H1 (cell line): ENCODE measurements around the gene PTGDR2. TPM values are rescaled to one million over a fixed set of nuclear protein-coding genes. Genes with fewer than 3 reads are reported as not detected.

ENCODE experiments used
- CTCF ChIA-PET: fragments of 300-600 bp; sonication (Branson Sonifier 250); formaldehyde crosslinking; loops from one replicate; lab custom pipeline; 2021; ENCODE audit not compliant: partially characterized antibody; lab: Charles Lee
- POLR2A ChIA-PET: fragments of 300-600 bp; sonication (Branson Sonifier 250); formaldehyde crosslinking; loops from one replicate; lab custom pipeline; 2021; ENCODE audit warnings: inconsistent platforms; ENCODE audit not compliant: partially characterized antibody; lab: Charles Lee
- DNase-seq, 2 experiments: peaks; one replicate each; pipeline versions ENCODE4 v3.0.0 to v3.0.0-alpha.2; 2010 to 2022; ENCODE audit warnings: low spot score in 2 of 2, low read depth in 1 of 2, mixed read lengths in 1 of 2
- FAIRE-seq: peaks from 2 replicates; lab custom pipeline; 2011; peaks lifted over from hg19 to GRCh38; lab: Jason Lieb, UNC
- H2AFZ ChIP-seq: 2 replicates; pipeline ENCODE4 v1.8.1; 2012; ENCODE audit warnings: low read length, inconsistent platforms
- H2AK5ac ChIP-seq: 2 replicates; pipeline ENCODE4 v1.6.1; 2013; ENCODE audit warnings: low read depth, low read length
- H2BK120ac ChIP-seq: replicated peaks from 2 replicates; pipeline ENCODE3; 2013; ENCODE audit warnings: low read depth, low read length, inconsistent platforms
- H2BK12ac ChIP-seq: 2 replicates; pipeline ENCODE4 v1.6.1; 2013; ENCODE audit warnings: low read depth, low read length
- H2BK15ac ChIP-seq: 2 replicates; pipeline ENCODE4 v1.6.1; 2013; ENCODE audit warnings: low read length
- H2BK20ac ChIP-seq: 2 replicates; pipeline ENCODE4 v1.6.1; 2013; ENCODE audit warnings: low read length
- H2BK5ac ChIP-seq: 2 replicates; pipeline ENCODE4 v1.6.1; 2013; ENCODE audit warnings: low read depth, low read length
- H3K14ac ChIP-seq: 2 replicates; pipeline ENCODE4 v1.6.1; 2013; ENCODE audit warnings: inconsistent platforms; ENCODE audit not compliant: insufficient read length
- H3K18ac ChIP-seq: 2 replicates; pipeline ENCODE4 v1.6.1; 2013; ENCODE audit warnings: low read length; ENCODE audit errors: extremely low read depth
- H3K23ac ChIP-seq: 2 replicates; pipeline ENCODE4 v1.6.1; 2013; ENCODE audit warnings: inconsistent platforms; ENCODE audit not compliant: insufficient read length
- H3K23me2 ChIP-seq: 2 replicates; pipeline ENCODE4 v1.6.1; 2013; ENCODE audit warnings: low read depth, low read length
- H3K27ac ChIP-seq: 2 replicates; pipeline ENCODE4 v1.6.1; 2011; ENCODE audit warnings: low read depth, low read length, inconsistent platforms
- H3K27me3 ChIP-seq, 4 experiments: replicated peaks in 1 of 4; 1 replicate in 1 of 4; 2 replicates in 3 of 4; pipeline versions ENCODE4 v1.6.1 to v1.8.1; 2011 to 2013; ENCODE audit warnings: low read length in 3 of 4, mild to moderate bottlenecking in 3 of 4, inconsistent platforms in 2 of 4, mixed read lengths in 2 of 4, moderate library complexity in 1 of 4; ENCODE audit not compliant: control insufficient read depth in 3 of 4, insufficient read depth in 3 of 4; ENCODE audit errors: extremely low read depth in 1 of 4
- H3K36me3 ChIP-seq, 4 experiments: 2 replicates each; pipeline versions ENCODE4 v1.6.1 to v1.8.1; 2011 to 2013; ENCODE audit warnings: mild to moderate bottlenecking in 4 of 4, low read length in 3 of 4, moderate library complexity in 2 of 4, control low read depth in 1 of 4, inconsistent platforms in 1 of 4; ENCODE audit not compliant: insufficient read depth in 4 of 4, control insufficient read depth in 2 of 4
- H3K4ac ChIP-seq: replicated peaks from 2 replicates; pipeline ENCODE3; 2013; ENCODE audit warnings: low read length, low read depth, mixed read lengths, inconsistent platforms; ENCODE audit not compliant: insufficient read length
- H3K4me1 ChIP-seq, 4 experiments: replicated peaks in 1 of 4; 1 replicate in 1 of 4; 2 replicates in 3 of 4; pipeline versions ENCODE4 v1.6.1 to v1.8.1; 2011 to 2013; ENCODE audit warnings: low read length in 3 of 4, inconsistent platforms in 2 of 4, mixed read lengths in 1 of 4; ENCODE audit not compliant: insufficient read depth in 4 of 4, control insufficient read depth in 3 of 4
- H3K4me2 ChIP-seq, 2 experiments: 2 replicates each; pipeline versions ENCODE4 v1.6.1 to v1.8.1; 2011 to 2013; ENCODE audit warnings: low read depth in 2 of 2, low read length in 2 of 2, control low read depth in 1 of 2, inconsistent platforms in 1 of 2, mild to moderate bottlenecking in 1 of 2; ENCODE audit not compliant: insufficient read depth in 1 of 2
- H3K4me3 ChIP-seq, 4 experiments: fragments of 200-600, 300-600 bp in 1 of 4; sonication (generic), shearing (Covaris generic), sonication (Bioruptor Twin) in 1 of 4; 2 replicates each; pipeline versions ENCODE4 v1.5.1 to v1.8.1; 2011 to 2016; ENCODE audit warnings: low read length in 4 of 4, low read depth in 3 of 4, control low read depth in 2 of 4, inconsistent platforms in 2 of 4, mild to moderate bottlenecking in 2 of 4, mixed read lengths in 1 of 4, moderate library complexity in 1 of 4; ENCODE audit not compliant: insufficient read depth in 2 of 4; ENCODE audit errors: extremely low read depth in 1 of 4
- H3K56ac ChIP-seq: replicated peaks from 2 replicates; pipeline ENCODE3; 2013; ENCODE audit warnings: low read depth, mild to moderate bottlenecking, mixed read lengths, low read length, inconsistent platforms; ENCODE audit not compliant: insufficient read length
- H3K79me1 ChIP-seq: 2 replicates; pipeline ENCODE4 v1.6.1; 2013; ENCODE audit warnings: low read depth, low read length, control low read depth
- H3K79me2 ChIP-seq, 2 experiments: 2 replicates each; pipeline versions ENCODE4 v1.6.1 to v1.8.1; 2012 to 2013; ENCODE audit warnings: low read length in 2 of 2, mild to moderate bottlenecking in 2 of 2, inconsistent platforms in 1 of 2; ENCODE audit not compliant: insufficient read depth in 2 of 2, control insufficient read depth in 1 of 2
- H3K9ac ChIP-seq, 4 experiments: replicated peaks in 1 of 4; 1 replicate in 1 of 4; 2 replicates in 3 of 4; pipeline versions ENCODE4 v1.6.1 to v1.8.1; 2011 to 2013; ENCODE audit warnings: low read depth in 3 of 4, low read length in 3 of 4, control low read depth in 2 of 4, mild to moderate bottlenecking in 2 of 4, moderate library complexity in 2 of 4, inconsistent platforms in 1 of 4; ENCODE audit errors: extremely low read depth in 1 of 4
- H3K9me3 ChIP-seq, 2 experiments: 2 replicates each; pipeline versions ENCODE4 v1.6.1 to v1.8.1; 2012 to 2013; ENCODE audit warnings: mild to moderate bottlenecking in 2 of 2, moderate library complexity in 2 of 2, control low read depth in 1 of 2, inconsistent platforms in 1 of 2, low read depth in 1 of 2, low read length in 1 of 2, mixed read lengths in 1 of 2; ENCODE audit not compliant: insufficient read depth in 2 of 2
- H4K20me1 ChIP-seq, 2 experiments: replicated peaks in 1 of 2; 2 replicates each; pipeline versions ENCODE3 to v1.8.1; 2011 to 2013; ENCODE audit warnings: inconsistent platforms in 2 of 2, low read length in 2 of 2, mild to moderate bottlenecking in 1 of 2; ENCODE audit not compliant: insufficient read depth in 2 of 2, control insufficient read depth in 1 of 2
- H4K5ac ChIP-seq: 2 replicates; pipeline ENCODE4 v1.6.1; 2013; ENCODE audit warnings: low read length, low read depth, mixed read lengths, inconsistent platforms; ENCODE audit not compliant: insufficient read length
- H4K8ac ChIP-seq: 2 replicates; pipeline ENCODE4 v1.8.0; 2013; ENCODE audit warnings: mild to moderate bottlenecking, moderate library complexity, low read length, inconsistent platforms; ENCODE audit not compliant: insufficient read depth; ENCODE audit errors: extremely low read depth
- H4K91ac ChIP-seq: replicated peaks from 2 replicates; pipeline ENCODE3; 2013; ENCODE audit warnings: low read length, mixed read lengths, inconsistent platforms; ENCODE audit not compliant: insufficient read length
- BACH1 ChIP-seq: IDR thresholded peaks from 2 replicates; pipeline ENCODE4 v1.6.1; 2012; ENCODE audit warnings: low read length, improper control_type of control experiment
- BRCA1 ChIP-seq: IDR thresholded peaks from 2 replicates; pipeline ENCODE4 v1.6.1; 2012; ENCODE audit warnings: low read depth, low read length, improper control_type of control experiment
- CHD1 ChIP-seq: IDR thresholded peaks from 2 replicates; pipeline ENCODE4 v1.6.1; 2012; ENCODE audit warnings: low read depth, low read length, improper control_type of control experiment
- E2F6 ChIP-seq: IDR thresholded peaks from 2 replicates; pipeline ENCODE4 v1.6.1; 2012; ENCODE audit warnings: inconsistent platforms
- EZH2 ChIP-seq: fragments of 200-600 bp; sonication (generic); IDR thresholded peaks from 2 replicates; pipeline ENCODE4 v1.7.1; 2012; ENCODE audit warnings: low read depth, mild to moderate bottlenecking, moderate library complexity, low read length, inconsistent platforms; ENCODE audit not compliant: severe bottlenecking
- FOSL1 ChIP-seq: IDR thresholded peaks from 2 replicates; pipeline ENCODE4 v1.6.1; 2011; ENCODE audit warnings: mild to moderate bottlenecking, low read depth, low read length, moderate library complexity; ENCODE audit not compliant: insufficient read depth
- GABPA ChIP-seq: IDR thresholded peaks from 2 replicates; pipeline ENCODE4 v1.6.1; 2011; ENCODE audit warnings: mild to moderate bottlenecking, low read length, moderate library complexity, borderline replicate concordance; ENCODE audit not compliant: insufficient read depth
- PHF8 ChIP-seq: fragments of 200-600 bp; sonication (generic); conservative IDR thresholded peaks from 2 replicates; pipeline ENCODE4 v1.7.1; 2012; ENCODE audit warnings: low read depth, mild to moderate bottlenecking, inconsistent platforms, low read length, moderate library complexity
- SAP30 ChIP-seq: fragments of 300-600 bp; sonication (generic); IDR thresholded peaks from 2 replicates; pipeline ENCODE4 v1.7.1; 2012; ENCODE audit warnings: low read length, moderate library complexity, mild to moderate bottlenecking, inconsistent platforms; ENCODE audit not compliant: insufficient read depth, insufficient replicate concordance
- SIRT6 ChIP-seq: IDR thresholded peaks from one replicate; pipeline ENCODE4 v1.7.1; 2012; ENCODE audit warnings: low read length, inconsistent platforms
- SP2 ChIP-seq: IDR thresholded peaks from 2 replicates; pipeline ENCODE4 v1.6.1; 2012; ENCODE audit warnings: mild to moderate bottlenecking, low read length, inconsistent platforms
- SRF ChIP-seq: IDR thresholded peaks from 2 replicates; pipeline ENCODE4 v1.6.1; 2011; ENCODE audit warnings: mild to moderate bottlenecking, low read depth, low read length, moderate library complexity
- WGBS, 2 experiments: shearing (Covaris generic) in 1 of 2; methylation state at CpG; one replicate each; pipeline versions ENCODE4 v1.1.6 to v1.1.7; 2013 to 2015; ENCODE audit warnings: low lambda C conversion rate in 2 of 2, mixed read lengths in 2 of 2, inconsistent platforms in 1 of 2, low coverage in 1 of 2, missing lambda C conversion rate in 1 of 2; ENCODE audit not compliant: insufficient replicate concordance in 2 of 2, insufficient coverage in 1 of 2, insufficient read length in 1 of 2; ENCODE audit errors: extremely low coverage in 1 of 2, missing lambda C conversion rate in 1 of 2; 5-methylcytosine and 5-hydroxymethylcytosine counted together
- polyA plus RNA-seq, 7 experiments: library from polyadenylated mRNA; depleted of rRNA in 3 of 7; stranded (reverse) in 5 of 7; unstranded in 2 of 7; fragments of >200 nt in 5 of 7; fragments of 200-250 nt in 2 of 7; gene quantifications; 1 replicate in 5 of 7; 2 replicates in 1 of 7; 4 replicates in 1 of 7; pipeline versions ENCODE4 v1.2.1 to v1.2.3, GENCODE V29; 2011 to 2013; ENCODE audit warnings: missing spikeins in 2 of 7, mixed read lengths in 2 of 7
- total RNA-seq: library from RNA; stranded (reverse); fragmentation: NEBNext Ultra II Directional; extraction: Animal tissue kit (Norgen Biotek cat#: 25700); gene quantifications from 2 replicates; pipeline ENCODE4 v1.2.1, GENCODE V29; 2021

Gene PTGDR2
- total and polyA plus RNA-seq, 2 of the 8 experiments (the other 6 are each of a cell fraction or from before 2014, with no cell fraction given) = 0.20 TPM; not detected in 1

GRCh38 chr11:60876168-60876485, 20.4 kb upstream of the PTGDR2 start:
- Histone ChIP-seq H2AK5ac (no peak overlapping the region), H2AFZ (no peak overlapping the region), H3K4me3 (no peak overlapping the region), H2BK15ac (no peak overlapping the region), H3K23ac (no peak overlapping the region), H3K79me1 (no peaks in the 10 kb centered on the region), H4K20me1 (no peaks in the 10 kb centered on the region), H2BK120ac (no peak overlapping the region), H3K4me2 (no peak overlapping the region), H3K27ac (no peak overlapping the region), H3K23me2 (no peaks in the 10 kb centered on the region), H3K27me3 (no peaks in the 10 kb centered on the region), H3K36me3 (peaks cover 0 to 5% (median 0%) of the 10 kb centered on the region in 4 experiments; a peak in 2 of 8 replicates), H3K4ac (no peak overlapping the region), H2BK20ac (no peak overlapping the region), H2BK12ac (no peak overlapping the region), H3K9ac (no peak overlapping the region), H3K56ac (no peak overlapping the region), H3K9me3 (no peaks in the 10 kb centered on the region), H3K14ac (no peak overlapping the region), H4K5ac (no peak overlapping the region), H3K4me1 (peaks cover 0 to 4% (median 0%) of the 10 kb centered on the region in 4 experiments; a peak in 4 of 7 replicates), H3K79me2 (no peaks in the 10 kb centered on the region), H4K91ac (no peak overlapping the region), H4K8ac (no peak overlapping the region), H3K18ac (no peak overlapping the region), H2BK5ac (no peak overlapping the region)
- FAIRE-seq (no peak), DNase-seq (no peak)
- WGBS, 2 experiments = 97% methylated on average over 2 of the region's 2 CpGs; no CpG with 5 or more reads in 1 of the 2 experiments
- ChIA-PET CTCF (interaction anchor here (1.2 to 9.5 kb wide), 5 partner anchors 12 to 101 kb away, joined by 4 to 52 read pairs (median 13); no protein-coding TSS in a partner anchor), POLR2A (interaction anchor here (1.3 kb wide), 1 partner anchor 14 kb away, joined by 4 read pairs; no protein-coding TSS in a partner anchor)
- TF ChIP-seq PHF8 (no peak), SP2 (no peak), SAP30 (no peak), BACH1 (no peak), CHD1 (no peak), GABPA (no peak), SIRT6 (no peak), FOSL1 (no peak), SRF (no peak), BRCA1 (no peak), E2F6 (no peak), EZH2 (no peak)
